Measurements from ENCODE around the gene CNTNAP2. TPM values are rescaled to one million over a fixed set of nuclear protein-coding genes. Genes with fewer than 3 reads are reported as not detected.

Gene CNTNAP2
- total RNA-seq, 4 donors from 2014 or later = 0.29 to 0.88 (median 0.33) TPM; not detected in 1

GRCh38 chr7:148319316-148319808, 2202.8 kb downstream of the CNTNAP2 start:
- no peaks in the 10 kb centered on the region for H3K4me1 ChIP-seq
- 95% methylated on average over 6 of the region's 6 CpGs for WGBS, 2 donors
- no peak overlapping the region for H3K4me3 ChIP-seq (replicated peaks in 1 of 3)
- no peaks in the 10 kb centered on the region for H3K9me3 ChIP-seq
- TF ChIP-seq CTCF (IDR thresholded peaks at IDR 0.05) (no peak), POLR2A (IDR thresholded peaks at IDR 0.05) (no peak)
- no peaks in the 10 kb centered on the region for H3K36me3 ChIP-seq
- intact Hi-C loops (cut with DNase I) = no loop called here
- DNase-seq = no peak
- no peaks in the 10 kb centered on the region for H3K27me3 ChIP-seq
- no peak overlapping the region for H3K27ac ChIP-seq

GRCh38 chr7:148325208-148325607, 2208.6 kb downstream of the CNTNAP2 start:
- no peaks in the 10 kb centered on the region for H3K27me3 ChIP-seq
- 47 to 60% methylated on average over 3 of the region's 3 CpGs for WGBS, 2 donors
- no peak for TF ChIP-seq POLR2A (IDR thresholded peaks at IDR 0.05)
- no peak for TF ChIP-seq CTCF (IDR thresholded peaks at IDR 0.05)
- no peaks in the 10 kb centered on the region for H3K36me3 ChIP-seq
- DNase-seq = no peak
- no peaks in the 10 kb centered on the region for H3K9me3 ChIP-seq
- no peak overlapping the region for H3K27ac ChIP-seq
- no peaks in the 10 kb centered on the region for H3K4me1 ChIP-seq
- intact Hi-C loops (cut with DNase I) = no loop called here
- H3K4me3 ChIP-seq (replicated peaks in 1 of 3) = no peak overlapping the region

GRCh38 chr7:148327379-148327778, 2210.8 kb downstream of the CNTNAP2 start:
- no peak overlapping the region for H3K27ac ChIP-seq
- H3K27me3 ChIP-seq = no peaks in the 10 kb centered on the region
- no peaks in the 10 kb centered on the region for H3K36me3 ChIP-seq
- no peaks in the 10 kb centered on the region for H3K9me3 ChIP-seq
- no peaks in the 10 kb centered on the region for H3K4me1 ChIP-seq
- H3K4me3 ChIP-seq (replicated peaks in 1 of 3) = no peak overlapping the region
- intact Hi-C loops (cut with DNase I) = no loop called here
- no peak for DNase-seq
- TF ChIP-seq POLR2A (IDR thresholded peaks at IDR 0.05) (no peak), CTCF (IDR thresholded peaks at IDR 0.05) (no peak)
- WGBS, 2 donors = 90 to 93% methylated on average over 1 of the region's 1 CpG

GRCh38 chr7:148328906-148329305, 2212.3 kb downstream of the CNTNAP2 start:
- Histone ChIP-seq H3K27me3 (no peaks in the 10 kb centered on the region), H3K36me3 (no peaks in the 10 kb centered on the region), H3K4me1 (no peaks in the 10 kb centered on the region), H3K9me3 (no peaks in the 10 kb centered on the region), H3K4me3 (replicated peaks in 1 of 3) (no peak overlapping the region), H3K27ac (no peak overlapping the region)
- DNase-seq = no peak
- no peak for TF ChIP-seq CTCF (IDR thresholded peaks at IDR 0.05)
- no peak for TF ChIP-seq POLR2A (IDR thresholded peaks at IDR 0.05)
- 78 to 79% methylated on average over 5 of the region's 5 CpGs for WGBS, 2 donors
- intact Hi-C loops (cut with DNase I) = no loop called here

- no peak for DNase-seq
- H3K27me3 ChIP-seq = no peaks in the 10 kb centered on the region
- H3K4me1 ChIP-seq = no peaks in the 10 kb centered on the region
- H3K4me3 ChIP-seq (replicated peaks in 1 of 3) = no peak overlapping the region
- TF ChIP-seq CTCF (IDR thresholded peaks at IDR 0.05) = no peak
- TF ChIP-seq POLR2A (IDR thresholded peaks at IDR 0.05) = no peak
- H3K27ac ChIP-seq = no peak overlapping the region
- WGBS, 2 donors = 87% methylated on average over 15 of the region's 15 CpGs
- no peaks in the 10 kb centered on the region for H3K9me3 ChIP-seq
- intact Hi-C loops (cut with DNase I) = no loop called here
- H3K36me3 ChIP-seq = no peaks in the 10 kb centered on the region
Observed at GRCh38 chr7:148330124-148330818, 2213.7 kb downstream of the CNTNAP2 start.
